ENCODE data around the gene NBR1. TPM values are rescaled to one million over a fixed set of nuclear protein-coding genes. Genes with fewer than 3 reads are reported as not detected.
"Not testable (repeated sequence)": the region's sequence is repeated elsewhere in the genome, so short reads cannot be mapped to it uniquely, and the experiment has no call there.

Gene NBR1
- total and polyA plus RNA-seq, 2 of the 4 experiments (the other 2 are of a cell fraction) = 52.4 to 132 TPM

DNA sequence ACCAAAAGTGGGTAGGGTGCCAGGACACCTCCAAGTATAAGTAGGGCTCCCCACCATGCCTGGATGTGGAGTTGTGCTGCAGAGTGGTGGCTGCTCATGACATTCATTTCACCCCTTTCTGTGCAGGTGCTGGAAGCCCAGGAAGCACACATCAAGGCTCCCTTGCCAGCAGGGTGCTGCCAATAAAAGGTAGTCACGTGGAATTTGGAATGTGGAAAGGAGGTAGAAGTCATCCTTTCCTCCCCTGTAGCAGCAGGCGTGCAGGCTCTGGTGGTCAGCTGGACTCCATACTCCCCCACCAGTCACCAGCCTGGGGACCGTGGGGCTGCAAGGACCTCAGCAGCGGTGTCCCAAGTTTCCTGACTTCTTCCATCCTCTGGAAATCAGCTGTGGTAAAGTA is 32.5 kb upstream of the NBR1 start:
- CTCF ChIA-PET = interaction anchor here (0.6 kb wide), 2 partner anchors 29 to 245 kb away, joined by 5 to 7 read pairs; no protein-coding TSS in a partner anchor
- H3K4ac ChIP-seq (ENCODE audit: low read depth, low read length); H4K5ac ChIP-seq (ENCODE audit: low read depth, low read length); ATAC-seq (ENCODE audit: low read depth); BruUV-seq (replicated peaks); H3K9ac ChIP-seq (ENCODE audit: low read depth, low read length); H2AK9ac ChIP-seq (replicated peaks; ENCODE audit: low read depth, low read length, poor library complexity); H3K9me1 ChIP-seq (ENCODE audit: insufficient read depth, low read length); H3K4me1 ChIP-seq (ENCODE audit: control insufficient read depth, insufficient read depth, low read length); H2BK120ac ChIP-seq (ENCODE audit: low read depth, low read length); H3K27me3 ChIP-seq (ENCODE audit: control insufficient read depth, insufficient read depth, low read length); H3K9me3 ChIP-seq (ENCODE audit: control insufficient read depth, insufficient read depth, low read length); H2BK15ac ChIP-seq (ENCODE audit: low read depth, low read length); intact Hi-C loops (cut with micrococcal nuclease); H3K27ac ChIP-seq (ENCODE audit: insufficient read depth, low read length); H3K4me2 ChIP-seq (ENCODE audit: low read depth, low read length); H3K14ac ChIP-seq (replicated peaks; ENCODE audit: low read depth, low read length); H3K4me3 ChIP-seq (ENCODE audit: insufficient read depth, low read depth, low read length); H2AFZ ChIP-seq (replicated peaks; ENCODE audit: low read length, poor library complexity); H4K91ac ChIP-seq (ENCODE audit: insufficient read depth, low read depth, low read length); in situ Hi-C loops (cut with MboI; ENCODE audit: low sequenced_read_pairs); H2BK5ac ChIP-seq (ENCODE audit: low read depth, low read length, poor library complexity, severe bottlenecking); DNase-seq; H3K23ac ChIP-seq (ENCODE audit: low read depth, low read length); H3K56ac ChIP-seq (ENCODE audit: extremely low read depth, insufficient read depth, low read length); POLR2A ChIA-PET (ENCODE audit: unreplicated experiment); H3K79me1 ChIP-seq (ENCODE audit: low read depth in 1 of 2, low read length in 2 of 2); H2BK20ac ChIP-seq (ENCODE audit: low read depth, low read length); H3K18ac ChIP-seq (ENCODE audit: low read depth, low read length); H2AK5ac ChIP-seq (ENCODE audit: low read depth, low read length); H4K8ac ChIP-seq (ENCODE audit: low read depth in 2 of 2, low read length in 2 of 2); dilution Hi-C loops (cut with HindIII; ENCODE audit: low sequenced_read_pairs, unreplicated experiment); H4K20me1 ChIP-seq (ENCODE audit: insufficient read depth, low read length): not testable (repeated sequence)
- H3K36me3 ChIP-seq (ENCODE audit: control insufficient read depth, insufficient read depth, low read length) = peaks cover 23% of the 10 kb centered on the region; the same call in 1 of the 2 replicates
- WGBS, 2 experiments (ENCODE audit: extremely low coverage in 2 of 2, insufficient read length in 1 of 2) = 100% methylated on average over 2 of the region's 4 CpGs; no CpG with 5 or more reads in 1 of the 2 experiments
